Central memory CD4-positive, alpha-beta T cell (primary cell): Measurements from ENCODE around the gene STRIT1.
"Not testable (repeated sequence)": the region's sequence is repeated elsewhere in the genome, so short reads cannot be mapped to it uniquely, and the experiment has no call there.

ENCODE experiments used
- DNase-seq: peaks from one replicate; pipeline ENCODE4 v3.0.0; 2022

STRIT1 gene

GRCh38 chr3:155312781-155313180 is 19.3 kb upstream of the STRIT1 start:
- DNase-seq, result no peak

GRCh38 chr3:155309581-155309980 is 16.1 kb upstream of the STRIT1 start:
- DNase-seq, result no peak

GRCh38 chr3:155308831-155309230 is 15.3 kb upstream of the STRIT1 start:
- no peak for DNase-seq

- no peak for DNase-seq
Measured at GRCh38 chr3:155307183-155307582, 13.7 kb upstream of the STRIT1 start.

GRCh38 chr3:155304394-155304793 is 10.9 kb upstream of the STRIT1 start:
- no peak for DNase-seq

- DNase-seq, result no peak
Measured at GRCh38 chr3:155303540-155304097, 10.1 kb upstream of the STRIT1 start.

- no peak for DNase-seq
Measured at GRCh38 chr3:155302891-155303290, 9.4 kb upstream of the STRIT1 start.

- DNase-seq, result no peak
Measured at GRCh38 chr3:155302481-155302880, 9.0 kb upstream of the STRIT1 start.

- no peak for DNase-seq
Measured at GRCh38 chr3:155297100-155297499, 3.6 kb upstream of the STRIT1 start.

GRCh38 chr3:155296413-155296812 is 2.9 kb upstream of the STRIT1 start:
- no peak for DNase-seq

- DNase-seq, result no peak
Measured at GRCh38 chr3:155292693-155293092, 790 bp downstream of the STRIT1 start.

GRCh38 chr3:155292133-155292532 is 1.4 kb downstream of the STRIT1 start:
- no peak for DNase-seq

- no peak for DNase-seq
Measured at GRCh38 chr3:155286736-155287135, 6.7 kb downstream of the STRIT1 start.

GRCh38 chr3:155285936-155286335 is 7.5 kb downstream of the STRIT1 start:
- no peak for DNase-seq

GRCh38 chr3:155283092-155284056 is 10.1 kb downstream of the STRIT1 start:
- DNase-seq, result no peak

- DNase-seq, result no peak
Measured at GRCh38 chr3:155282385-155283091, 10.9 kb downstream of the STRIT1 start.

GRCh38 chr3:155281912-155282311 is 11.6 kb downstream of the STRIT1 start:
- no peak for DNase-seq

- not testable (repeated sequence) for DNase-seq
Measured at GRCh38 chr3:155276089-155276488, 17.4 kb downstream of the STRIT1 start.

GRCh38 chr3:155275159-155275754 is 18.2 kb downstream of the STRIT1 start:
- DNase-seq, result not testable (repeated sequence)

GRCh38 chr3:155274435-155274834 is 19.0 kb downstream of the STRIT1 start:
- not testable (repeated sequence) for DNase-seq

GRCh38 chr3:155271343-155271613 is 22.2 kb downstream of the STRIT1 start:
- no peak for DNase-seq

- no peak for DNase-seq
Measured at GRCh38 chr3:155270485-155271342, 22.8 kb downstream of the STRIT1 start.
